GM12874 (cell line): ENCODE results near the gene MS4A8.

Experiments used
- TF ChIP-seq, protein P1 (sequence below): IDR thresholded peaks from 2 replicates; pipeline ENCODE4 v1.5.1; 2011; ENCODE audit warnings: low read depth, mild to moderate bottlenecking, control low read depth, low read length, moderate library complexity; ENCODE audit not compliant: insufficient read depth

The MS4A8 gene

GRCh38 chr11:60711276-60711675, 11.9 kb downstream of the MS4A8 start:
- TF ChIP-seq, protein P1, sequence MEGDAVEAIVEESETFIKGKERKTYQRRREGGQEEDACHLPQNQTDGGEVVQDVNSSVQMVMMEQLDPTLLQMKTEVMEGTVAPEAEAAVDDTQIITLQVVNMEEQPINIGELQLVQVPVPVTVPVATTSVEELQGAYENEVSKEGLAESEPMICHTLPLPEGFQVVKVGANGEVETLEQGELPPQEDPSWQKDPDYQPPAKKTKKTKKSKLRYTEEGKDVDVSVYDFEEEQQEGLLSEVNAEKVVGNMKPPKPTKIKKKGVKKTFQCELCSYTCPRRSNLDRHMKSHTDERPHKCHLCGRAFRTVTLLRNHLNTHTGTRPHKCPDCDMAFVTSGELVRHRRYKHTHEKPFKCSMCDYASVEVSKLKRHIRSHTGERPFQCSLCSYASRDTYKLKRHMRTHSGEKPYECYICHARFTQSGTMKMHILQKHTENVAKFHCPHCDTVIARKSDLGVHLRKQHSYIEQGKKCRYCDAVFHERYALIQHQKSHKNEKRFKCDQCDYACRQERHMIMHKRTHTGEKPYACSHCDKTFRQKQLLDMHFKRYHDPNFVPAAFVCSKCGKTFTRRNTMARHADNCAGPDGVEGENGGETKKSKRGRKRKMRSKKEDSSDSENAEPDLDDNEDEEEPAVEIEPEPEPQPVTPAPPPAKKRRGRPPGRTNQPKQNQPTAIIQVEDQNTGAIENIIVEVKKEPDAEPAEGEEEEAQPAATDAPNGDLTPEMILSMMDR: no peak

DNA sequence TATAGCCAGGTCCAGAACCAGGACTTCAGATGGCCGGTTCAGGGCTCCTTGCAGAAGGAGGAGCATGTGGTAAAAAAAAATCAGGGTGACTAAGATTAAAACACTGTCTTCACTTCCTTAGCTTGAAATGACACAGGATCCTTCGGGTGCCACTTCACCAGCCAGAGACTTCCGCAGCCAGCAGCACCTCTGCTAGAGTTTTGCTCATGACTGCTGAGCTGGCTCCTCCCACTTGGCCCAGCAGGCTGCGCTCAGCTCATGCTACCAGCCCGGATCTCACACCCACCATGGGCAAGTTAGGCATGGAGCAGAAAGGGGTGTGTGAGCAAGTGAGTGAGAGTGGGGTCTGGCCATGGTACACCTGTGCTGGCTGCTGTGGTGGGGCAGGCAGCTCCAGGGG, 18.5 kb downstream of the MS4A8 start:
- TF ChIP-seq, protein P1: no peak

- TF ChIP-seq, protein P1: no peak
Observed at GRCh38 chr11:60718524-60719316, 19.3 kb downstream of the MS4A8 start.

- TF ChIP-seq, protein P1: no peak
Observed at GRCh38 chr11:60719391-60719790, 20.0 kb downstream of the MS4A8 start.

DNA sequence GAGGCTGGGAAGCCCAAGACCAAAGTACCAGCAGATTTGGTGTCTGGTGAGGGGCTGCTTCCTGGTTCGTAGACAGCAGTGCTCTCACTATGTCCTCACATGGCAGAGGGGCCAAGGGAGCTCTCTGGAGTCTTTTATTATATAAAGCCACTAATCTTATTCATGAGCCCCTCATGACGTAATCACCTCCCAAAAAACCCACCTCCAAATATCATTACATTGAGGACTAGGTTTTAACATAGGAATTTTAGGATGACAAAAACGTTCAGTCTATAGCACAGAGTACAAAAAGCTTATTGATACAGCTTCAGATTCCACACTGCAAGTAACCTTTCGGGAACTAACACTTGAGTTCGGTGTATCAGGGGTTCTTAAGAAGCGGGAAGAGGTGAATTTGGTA, 21.0 kb downstream of the MS4A8 start:
- TF ChIP-seq, protein P1: no peak

DNA sequence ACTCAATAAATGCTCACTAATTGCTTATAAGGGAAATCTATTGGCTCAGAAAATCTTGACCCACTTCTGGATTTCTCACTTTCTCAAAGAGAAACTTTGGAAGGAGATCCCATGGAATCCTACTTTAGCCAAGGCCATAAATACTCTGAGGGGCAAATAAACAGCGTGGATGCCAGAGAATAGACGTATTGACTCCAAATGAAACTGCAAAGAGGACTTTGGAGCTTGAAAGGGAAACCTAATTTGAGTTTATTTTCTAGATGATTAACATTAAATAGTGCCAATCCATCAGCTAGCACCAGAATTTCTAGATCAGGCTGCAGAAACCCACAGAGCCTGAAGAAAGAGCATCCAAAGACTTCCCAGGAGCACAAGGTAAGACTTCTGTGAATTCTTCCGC, 25.0 kb downstream of the MS4A8 start, which contains the start of gene MS4A18:
TSS of gene MS4A18 (plus strand) at position 301 of the 400 bp plus-strand sequence.
- TF ChIP-seq, protein P1: no peak

- TF ChIP-seq, protein P1: no peak
Observed at GRCh38 chr11:60725592-60725991, 26.2 kb downstream of the MS4A8 start.
